Gastrocnemius medialis (tissue), 4 donors: ENCODE results near the gene CDC42. TPM values are rescaled to one million over a fixed set of nuclear protein-coding genes. Genes with fewer than 3 reads are reported as not detected.

Experiments
- ATAC-seq, 2 donors: fragments of 150-250 bp; one replicate each; pipeline ENCODE4 v1.9.1; 2016
- DNase-seq, 2 donors: peaks; one replicate each; pipeline ENCODE4 v3.0.0-alpha.2; 2019
- H3K27ac ChIP-seq, 4 donors: fragments of 200-600 bp; sonication (generic); 1 replicate in 1 of 4; 2 replicates in 3 of 4; pipeline ENCODE4 v1.5.1; 2016 to 2018; ENCODE audit warnings: mild to moderate bottlenecking in 2 of 4, moderate library complexity in 1 of 4
- H3K27me3 ChIP-seq, 3 donors: fragments of 200-600 bp; sonication (generic) in 2 of 3; 1 replicate in 1 of 3; 2 replicates in 2 of 3; pipeline versions ENCODE4 v1.5.1 to v1.6.0; 2016 to 2019; ENCODE audit warnings: mild to moderate bottlenecking in 1 of 3, moderate library complexity in 1 of 3
- H3K36me3 ChIP-seq, 2 donors: fragments of 200-600 bp; sonication (generic) in 1 of 2; one replicate each; pipeline ENCODE4 v1.5.1; 2017 to 2018
- H3K4me1 ChIP-seq, 2 donors: fragments of 200-600 bp; sonication (generic) in 1 of 2; one replicate each; pipeline ENCODE4 v1.5.1; 2016 to 2017; ENCODE audit warnings: mild to moderate bottlenecking in 2 of 2
- H3K4me3 ChIP-seq, 4 donors: fragments of 200-600 bp; sonication (generic) in 3 of 4; 1 replicate in 1 of 4; 2 replicates in 3 of 4; pipeline ENCODE4 v1.5.1; 2016 to 2019; ENCODE audit warnings: mild to moderate bottlenecking in 2 of 4
- H3K9me3 ChIP-seq, 3 donors: fragments of 200-600 bp; sonication (generic) in 2 of 3; 1 replicate in 1 of 3; 2 replicates in 2 of 3; pipeline ENCODE4 v1.5.1; 2016 to 2019
- CTCF ChIP-seq, 5 experiments: fragments of 450-650 bp in 3 of 5; fragments of 200-600 bp in 2 of 5; sonication (generic) in 2 of 5; IDR thresholded peaks in 4 of 5; conservative IDR thresholded peaks in 1 of 5; 1 replicate in 4 of 5; 2 replicates in 1 of 5; pipeline ENCODE4 v1.5.1; 2016 to 2019; ENCODE audit warnings: antibody characterized with exemption in 5 of 5, mild to moderate bottlenecking in 3 of 5, moderate library complexity in 3 of 5
- POLR2A ChIP-seq, 2 donors: fragments of 450-650 bp; IDR thresholded peaks; one replicate each; pipeline ENCODE4 v1.6.1; 2017; ENCODE audit warnings: antibody characterized with exemption in 2 of 2, mild to moderate bottlenecking in 2 of 2, moderate library complexity in 2 of 2
- in situ Hi-C, 4 donors: fragments of 200-750 bp; cut with MboI; loops; one replicate each; pipeline versions ENCODE4 v1.15.0 to v1.8.0; 2017; ENCODE audit warnings: low sequenced_read_pairs in 4 of 4
- intact Hi-C: fragments of 100-400 bp; cut with DNase I; formaldehyde crosslinking; loops from one replicate; pipeline ENCODE4 v1.15.1; 2023; ENCODE audit warnings: low total_unique reads
- total RNA-seq, 4 donors: library from RNA; depleted of rRNA; stranded (reverse); fragments of >200 nt; gene quantifications; one replicate each; pipeline versions ENCODE4 v1.1.0 to v1.2.3, GENCODE V29; 2016

The CDC42 gene
- total RNA-seq, 4 donors from 2014 or later: 77.0 to 111 (median 108) TPM

- no peaks in the 10 kb centered on the region for H3K36me3 ChIP-seq
- H3K27me3 ChIP-seq: no peaks in the 10 kb centered on the region
- H3K9me3 ChIP-seq: no peaks in the 10 kb centered on the region
- H3K4me3 ChIP-seq: peak overlapping the region; percentile 20 to 43 (median 26)
- peaks cover 20 to 25% of the 10 kb centered on the region in 2 donors for H3K4me1 ChIP-seq
- intact Hi-C loops: loop anchor here (10.0 kb wide), 1 partner anchor 141 kb away; no protein-coding TSS in a partner anchor
- in situ Hi-C loops: no loop called here
- peak overlapping the region; percentile 55 to 79 (median 68) for H3K27ac ChIP-seq
- DNase-seq: no peak
- TF ChIP-seq CTCF (IDR thresholded peaks at IDR 0.05 in 4 of 5, conservative IDR thresholded peaks at IDR 0.05 in 1 of 5): no peak
- no peak for TF ChIP-seq POLR2A (IDR thresholded peaks at IDR 0.05)
- ATAC-seq: no peak
Measured at GRCh38 chr1:22133931-22134324, 81.4 kb downstream of the CDC42 start.

- Histone ChIP-seq H3K4me3 (no peak overlapping the region), H3K4me1 (peaks cover 24 to 28% of the 10 kb centered on the region in 2 donors), H3K36me3 (no peaks in the 10 kb centered on the region), H3K27ac (no peak overlapping the region), H3K27me3 (no peaks in the 10 kb centered on the region), H3K9me3 (no peaks in the 10 kb centered on the region)
- in situ Hi-C loops: no loop called here
- no peak for TF ChIP-seq POLR2A (IDR thresholded peaks at IDR 0.05)
- TF ChIP-seq CTCF (IDR thresholded peaks at IDR 0.05 in 4 of 5, conservative IDR thresholded peaks at IDR 0.05 in 1 of 5): no peak
- intact Hi-C loops: loop anchor here (10.0 kb wide), 1 partner anchor 138 kb away; no protein-coding TSS in a partner anchor
- DNase-seq (no peak), ATAC-seq (no peak)
Measured at GRCh38 chr1:22137004-22137720, 84.7 kb downstream of the CDC42 start.

- peaks cover 6 to 8% of the 10 kb centered on the region in 2 donors for H3K4me1 ChIP-seq
- H3K27ac ChIP-seq: no peak overlapping the region
- TF ChIP-seq CTCF (IDR thresholded peaks at IDR 0.05 in 4 of 5, conservative IDR thresholded peaks at IDR 0.05 in 1 of 5): no peak
- no peak for TF ChIP-seq POLR2A (IDR thresholded peaks at IDR 0.05)
- no peak for DNase-seq
- H3K36me3 ChIP-seq: no peaks in the 10 kb centered on the region
- in situ Hi-C loops: no loop called here
- no peak overlapping the region for H3K4me3 ChIP-seq
- H3K9me3 ChIP-seq: no peaks in the 10 kb centered on the region
- no peaks in the 10 kb centered on the region for H3K27me3 ChIP-seq
- intact Hi-C loops: loop anchor here (10.0 kb wide), 1 partner anchor 136 kb away; no protein-coding TSS in a partner anchor
- ATAC-seq: no peak
Measured at GRCh38 chr1:22139066-22139594, 86.6 kb downstream of the CDC42 start.

- Histone ChIP-seq H3K4me3 (no peak overlapping the region), H3K36me3 (no peaks in the 10 kb centered on the region), H3K27ac (no peak overlapping the region), H3K27me3 (no peaks in the 10 kb centered on the region), H3K4me1 (peaks cover 6% of the 10 kb centered on the region in 2 donors), H3K9me3 (no peaks in the 10 kb centered on the region)
- DNase-seq (no peak), ATAC-seq (no peak)
- in situ Hi-C loops: no loop called here
- intact Hi-C loops: loop anchor here (10.0 kb wide), 1 partner anchor 135 kb away; no protein-coding TSS in a partner anchor
- TF ChIP-seq CTCF (IDR thresholded peaks at IDR 0.05 in 4 of 5, conservative IDR thresholded peaks at IDR 0.05 in 1 of 5) (no peak), POLR2A (IDR thresholded peaks at IDR 0.05) (no peak)
Measured at GRCh38 chr1:22139817-22140216, 87.3 kb downstream of the CDC42 start.

Other genes with a start within 250 kb of the CDC42 start
- not detected for gene LDLRAD2, start 240.4 kb upstream of the CDC42 start, total RNA-seq
- 100 to 1,000 TPM in 1 of 4 donors, 10 to 100 TPM in 3; 68.9 to 108 (median 83.5) TPM for gene HSPG2, start 115.4 kb upstream of the CDC42 start, total RNA-seq
- gene CELA3B, start 75.7 kb upstream of the CDC42 start, total RNA-seq: not detected
- gene CELA3A, start 51.1 kb upstream of the CDC42 start, total RNA-seq: not detected
- gene WNT4, start 90.4 kb downstream of the CDC42 start, total RNA-seq: 1 to 10 TPM in 1 of 4 donors, under 1 TPM in 1, not detected in 2; 0.42 to 1.1 TPM